Stimulated activated CD4-positive, alpha-beta T cell treated with anti-CD3 and anti-CD28 coated beads, Interleukin-1b, Interleukin-23, amount 100 ng/mL, for 1 hour (primary cell): ENCODE data around the gene MXD4.

ENCODE experiments used
- DNase-seq, 2 donors: peaks; one replicate each; pipeline ENCODE4 v3.0.0-alpha.2; 2020; ENCODE audit warnings: low read depth in 2 of 2

The MXD4 gene

GRCh38 chr4:2261853-2262144 lies at the start of gene MXD4:
Gene MXD4 (minus strand): TSS chr4:2262109. CDS start chr4:2261980, 129 bp downstream.
- no peak for DNase-seq

GRCh38 chr4:2306773-2307410 lies 45.0 kb upstream of the MXD4 start:
- no peak for DNase-seq

GRCh38 chr4:2305766-2306501 lies 44.0 kb upstream of the MXD4 start:
- no peak for DNase-seq

- no peak for DNase-seq
These were observed 43.1 kb upstream of the MXD4 start for GRCh38 chr4:2304877-2305561.

- DNase-seq, result no peak
These were observed 42.5 kb upstream of the MXD4 start for GRCh38 chr4:2304321-2304876.

- DNase-seq, result no peak
These were observed 41.9 kb upstream of the MXD4 start for GRCh38 chr4:2303686-2304320.

GRCh38 chr4:2303121-2303685 lies 41.3 kb upstream of the MXD4 start:
- DNase-seq, result no peak

GRCh38 chr4:2302387-2303119 lies 40.6 kb upstream of the MXD4 start:
- DNase-seq, result no peak

- DNase-seq, result no peak
These were observed 39.9 kb upstream of the MXD4 start for GRCh38 chr4:2301806-2302205.

- no peak for DNase-seq
These were observed 39.3 kb upstream of the MXD4 start for GRCh38 chr4:2301225-2301642.

- no peak for DNase-seq
These were observed 38.7 kb upstream of the MXD4 start for GRCh38 chr4:2300431-2301224.

GRCh38 chr4:2299794-2300193 lies 37.9 kb upstream of the MXD4 start:
- no peak for DNase-seq

GRCh38 chr4:2298532-2298991 lies 36.7 kb upstream of the MXD4 start:
- no peak for DNase-seq

- DNase-seq, result no peak
These were observed 36.0 kb upstream of the MXD4 start for GRCh38 chr4:2297606-2298531.

- no peak for DNase-seq
These were observed 35.0 kb upstream of the MXD4 start for GRCh38 chr4:2296631-2297601.

GRCh38 chr4:2295900-2296442 lies 34.1 kb upstream of the MXD4 start:
- no peak for DNase-seq

GRCh38 chr4:2295500-2295899 lies 33.6 kb upstream of the MXD4 start:
- DNase-seq, result no peak

GRCh38 chr4:2292646-2293108 lies 30.8 kb upstream of the MXD4 start:
- DNase-seq, result no peak
